ENCODE results near the gene FBXL7. TPM values are rescaled to one million over a fixed set of nuclear protein-coding genes. Genes with fewer than 3 reads are reported as not detected.

The FBXL7 gene
- total and polyA plus RNA-seq, 2 of the 8 experiments (the other 6 are each of a cell fraction or from before 2014, with no cell fraction given) = 17.7 to 17.8 TPM

DNA sequence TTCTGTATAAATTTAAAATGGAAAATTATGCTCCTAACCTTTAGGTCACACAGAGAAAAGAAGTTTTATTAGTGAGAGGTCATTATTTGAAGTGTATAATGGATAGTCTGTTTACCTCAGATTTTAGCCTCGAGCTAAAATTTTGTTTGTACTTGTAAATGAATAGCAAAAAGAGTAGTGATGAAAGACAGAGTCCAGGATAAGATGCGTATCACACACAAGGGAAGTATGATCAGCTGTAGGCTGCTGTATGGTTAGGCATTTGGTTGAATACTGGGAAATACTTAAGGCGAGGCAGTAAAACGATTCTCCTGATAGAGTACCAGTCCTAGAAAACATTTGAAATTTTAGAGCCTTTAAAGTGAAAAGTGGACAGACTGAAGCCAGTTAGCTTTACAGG lies 92.7 kb downstream of the FBXL7 start (continued):
- TF ChIP-seq SIN3A (conservative IDR thresholded peaks at IDR 0.05 in 1 of 2, IDR thresholded peaks at IDR 0.05 in 1 of 2; ENCODE audit: low read depth in 1 of 2, low read length in 2 of 2) = no peak
- TF ChIP-seq, protein P1, sequence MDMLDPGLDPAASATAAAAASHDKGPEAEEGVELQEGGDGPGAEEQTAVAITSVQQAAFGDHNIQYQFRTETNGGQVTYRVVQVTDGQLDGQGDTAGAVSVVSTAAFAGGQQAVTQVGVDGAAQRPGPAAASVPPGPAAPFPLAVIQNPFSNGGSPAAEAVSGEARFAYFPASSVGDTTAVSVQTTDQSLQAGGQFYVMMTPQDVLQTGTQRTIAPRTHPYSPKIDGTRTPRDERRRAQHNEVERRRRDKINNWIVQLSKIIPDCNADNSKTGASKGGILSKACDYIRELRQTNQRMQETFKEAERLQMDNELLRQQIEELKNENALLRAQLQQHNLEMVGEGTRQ (IDR thresholded peaks at IDR 0.05; ENCODE audit: low read length) = no peak
- TF ChIP-seq POLR2A (IDR thresholded peaks at IDR 0.05; ENCODE audit: control extremely low read depth in 1 of 2, low read depth in 2 of 2, low read length in 2 of 2) = no peak
- TF ChIP-seq SUZ12 (IDR thresholded peaks at IDR 0.05; ENCODE audit: low read length) = no peak
- TF ChIP-seq SP4 (IDR thresholded peaks at IDR 0.05; ENCODE audit: low read length) = no peak
- TF ChIP-seq CBX8 (IDR thresholded peaks at IDR 0.05; ENCODE audit: borderline replicate concordance, low read depth, low read length) = no peak
- TF ChIP-seq EGR1 (IDR thresholded peaks at IDR 0.05; ENCODE audit: borderline replicate concordance, low read depth, low read length) = no peak

Data from H1 (cell line).